HG03159 (cell line): ENCODE data around the gene HEATR9.
A peak's percentile ranks its signal among the peaks of the same experiment; 100 is the strongest.

Experiments
- ATAC-seq: cut with Tn5 transposase; IDR thresholded peaks from one replicate; pipeline ENCODE4 v1.9.1; 2021; ENCODE audit warnings: mild to moderate bottlenecking, moderate library complexity; ENCODE audit not compliant: unreplicated experiment

Gene HEATR9

DNA sequence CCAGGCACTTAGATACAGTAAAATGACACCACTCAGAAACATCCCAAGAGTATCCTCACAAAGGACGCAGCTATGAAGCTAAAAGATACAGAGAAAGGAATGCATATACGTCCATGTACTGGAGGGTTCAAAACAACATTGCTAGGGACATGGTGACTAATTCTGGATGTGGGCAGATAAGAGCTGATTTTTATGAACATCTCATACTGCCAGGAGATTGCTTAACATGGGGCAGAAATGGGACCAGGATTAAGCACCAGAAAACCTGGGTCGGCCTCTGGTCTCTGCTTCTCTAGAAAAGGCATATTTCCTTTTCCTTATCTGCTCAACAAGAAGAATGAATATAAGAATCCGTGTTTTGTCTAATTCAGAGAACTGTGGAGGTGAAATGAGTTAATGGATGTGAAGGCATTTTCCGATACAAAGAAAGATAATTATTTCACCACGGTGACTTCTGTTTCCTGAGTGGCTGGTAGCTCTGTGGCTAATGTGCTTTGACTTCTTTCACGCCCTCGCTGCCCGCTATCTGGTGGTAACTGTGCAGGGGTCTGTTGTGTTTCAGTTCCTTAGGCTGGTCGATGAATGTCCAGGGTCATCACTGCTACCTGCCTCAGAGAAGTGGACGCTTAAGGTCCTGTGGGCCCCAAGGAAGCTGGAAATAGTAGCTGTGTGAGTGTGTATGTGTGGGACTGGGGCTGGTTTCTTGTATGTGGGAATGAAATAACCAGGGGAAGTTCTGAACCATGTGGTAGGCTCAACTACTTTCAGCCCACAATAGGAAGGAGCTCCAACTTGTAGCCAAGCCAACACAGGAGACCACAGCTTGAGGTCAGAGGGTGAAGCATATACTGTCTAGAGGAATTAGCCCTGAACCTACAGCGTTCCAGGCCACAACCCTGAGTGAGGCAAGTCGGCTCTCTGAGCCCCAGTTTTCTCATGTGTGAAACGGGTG lies 27.2 kb upstream of the HEATR9 start:
- ATAC-seq, result no peak

DNA sequence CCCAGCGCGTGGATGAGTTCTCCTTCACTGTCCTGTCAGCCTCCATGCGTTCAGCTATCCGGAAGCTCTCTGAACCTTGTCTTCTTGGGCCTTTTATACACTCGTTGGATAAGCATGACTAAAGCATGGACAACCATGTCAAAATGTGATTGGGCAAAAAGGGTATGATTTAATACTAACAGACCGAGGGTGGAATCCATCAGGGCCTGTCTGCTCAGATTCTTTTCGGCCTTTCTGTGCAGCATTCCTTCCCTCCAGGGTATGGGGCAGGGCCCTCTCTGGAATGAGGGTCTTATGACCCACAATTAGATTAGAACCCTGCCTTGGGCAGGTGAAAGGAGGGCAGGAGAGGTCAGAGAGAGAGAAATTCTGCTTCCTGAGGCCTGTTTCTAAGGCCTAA lies 25.5 kb upstream of the HEATR9 start:
- ATAC-seq, result no peak

DNA sequence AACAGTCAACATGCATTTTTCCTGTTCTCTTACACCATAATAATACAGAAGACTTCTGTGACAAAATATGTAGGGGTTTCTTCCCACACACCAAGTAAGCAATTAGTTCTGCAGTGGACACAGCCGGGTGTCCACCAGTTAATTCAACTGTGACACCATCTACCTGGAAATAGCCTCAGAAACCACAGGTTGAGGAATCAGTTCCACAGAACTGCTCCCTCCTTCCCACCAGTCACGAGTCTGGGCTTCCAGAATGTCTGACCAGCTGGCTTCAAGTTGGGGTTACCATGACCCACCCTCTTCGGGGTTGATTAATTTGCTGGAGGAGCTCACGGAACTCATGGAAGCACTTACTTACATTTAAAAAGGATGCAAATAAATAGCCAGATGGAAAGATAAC lies 25.1 kb upstream of the HEATR9 start:
- no peak for ATAC-seq

DNA sequence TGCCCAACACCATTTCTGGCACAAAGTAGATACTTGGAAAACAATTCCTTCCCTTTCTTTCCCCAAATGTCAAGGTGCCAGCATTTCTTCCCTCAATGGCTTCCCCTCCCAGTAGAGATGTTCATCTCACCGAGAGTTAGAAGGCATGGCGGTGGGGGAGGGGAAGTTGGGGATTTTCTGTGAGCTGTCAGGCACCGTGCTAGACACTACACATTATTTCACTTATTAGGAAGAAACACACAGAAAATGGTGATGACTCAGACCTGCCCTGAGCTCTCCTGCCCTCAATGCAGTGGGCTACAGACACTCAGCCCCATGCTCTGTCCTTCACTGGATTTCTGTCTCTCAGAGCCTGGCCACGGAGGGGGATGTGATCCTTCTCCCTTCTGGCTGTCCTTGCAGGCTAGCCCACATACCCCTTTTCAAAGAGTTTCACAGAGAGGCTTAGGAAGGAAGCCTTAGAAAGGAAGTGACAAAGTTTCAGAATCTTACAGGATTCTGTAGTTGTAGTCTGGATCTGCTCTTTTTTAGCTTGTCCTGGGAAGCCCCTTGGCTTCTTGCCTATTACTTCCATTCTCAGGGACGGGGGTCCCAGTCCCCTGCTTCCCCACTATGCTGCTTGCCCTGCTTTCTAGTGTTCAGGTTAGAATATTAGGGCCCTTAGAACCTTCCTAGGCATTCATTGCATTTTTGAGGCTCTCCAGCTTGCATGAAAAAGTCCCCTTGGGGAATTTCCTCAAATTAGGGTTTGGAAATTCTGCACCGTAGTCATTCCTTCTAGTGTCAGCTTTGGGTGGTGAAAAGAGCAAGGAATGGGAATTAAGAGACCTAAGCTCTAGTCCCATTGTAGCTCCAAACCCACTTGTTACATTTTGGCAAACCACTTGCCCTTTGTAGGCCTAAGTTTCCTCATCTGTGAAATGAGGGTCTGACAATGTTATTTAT lies 23.7 kb upstream of the HEATR9 start:
- no peak for ATAC-seq

DNA sequence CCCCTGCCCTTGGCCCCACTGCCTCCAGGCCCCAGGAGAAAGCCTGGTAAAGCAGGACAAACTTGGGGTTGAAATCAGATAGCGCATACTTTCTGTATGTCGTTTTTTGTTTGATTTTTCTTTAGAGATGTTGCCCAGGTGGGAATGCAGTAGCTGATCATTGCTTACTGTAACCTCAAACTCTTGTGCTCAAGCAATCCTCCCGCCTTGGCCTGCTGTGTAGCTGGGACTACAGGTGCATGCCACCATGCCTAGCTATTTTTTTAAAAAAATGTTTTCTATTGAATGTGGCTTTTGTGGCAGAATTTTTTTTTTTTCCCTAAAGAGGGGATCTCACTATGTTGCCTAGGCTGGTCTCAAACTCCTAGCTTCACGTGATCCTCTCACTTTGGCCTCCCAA lies 22.6 kb upstream of the HEATR9 start:
- no peak for ATAC-seq

DNA sequence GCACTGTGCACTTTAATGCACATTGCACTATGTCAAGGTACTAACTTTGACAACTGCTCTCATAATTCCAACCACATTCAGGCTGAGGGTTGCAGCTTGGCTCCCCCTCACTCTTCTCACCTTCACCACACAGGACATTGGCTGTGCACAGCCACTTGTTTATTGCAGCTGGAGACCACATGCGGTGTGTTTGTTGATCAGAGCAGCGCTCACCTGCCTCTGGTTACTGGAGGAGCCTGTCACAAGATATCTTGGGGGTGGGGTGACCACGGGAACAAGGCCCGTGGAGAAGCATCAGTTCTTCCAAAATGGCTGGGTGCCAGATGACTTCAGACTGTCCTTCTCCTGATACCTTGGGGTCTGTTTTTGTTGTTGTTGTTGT lies 22.1 kb upstream of the HEATR9 start:
- no peak for ATAC-seq

DNA sequence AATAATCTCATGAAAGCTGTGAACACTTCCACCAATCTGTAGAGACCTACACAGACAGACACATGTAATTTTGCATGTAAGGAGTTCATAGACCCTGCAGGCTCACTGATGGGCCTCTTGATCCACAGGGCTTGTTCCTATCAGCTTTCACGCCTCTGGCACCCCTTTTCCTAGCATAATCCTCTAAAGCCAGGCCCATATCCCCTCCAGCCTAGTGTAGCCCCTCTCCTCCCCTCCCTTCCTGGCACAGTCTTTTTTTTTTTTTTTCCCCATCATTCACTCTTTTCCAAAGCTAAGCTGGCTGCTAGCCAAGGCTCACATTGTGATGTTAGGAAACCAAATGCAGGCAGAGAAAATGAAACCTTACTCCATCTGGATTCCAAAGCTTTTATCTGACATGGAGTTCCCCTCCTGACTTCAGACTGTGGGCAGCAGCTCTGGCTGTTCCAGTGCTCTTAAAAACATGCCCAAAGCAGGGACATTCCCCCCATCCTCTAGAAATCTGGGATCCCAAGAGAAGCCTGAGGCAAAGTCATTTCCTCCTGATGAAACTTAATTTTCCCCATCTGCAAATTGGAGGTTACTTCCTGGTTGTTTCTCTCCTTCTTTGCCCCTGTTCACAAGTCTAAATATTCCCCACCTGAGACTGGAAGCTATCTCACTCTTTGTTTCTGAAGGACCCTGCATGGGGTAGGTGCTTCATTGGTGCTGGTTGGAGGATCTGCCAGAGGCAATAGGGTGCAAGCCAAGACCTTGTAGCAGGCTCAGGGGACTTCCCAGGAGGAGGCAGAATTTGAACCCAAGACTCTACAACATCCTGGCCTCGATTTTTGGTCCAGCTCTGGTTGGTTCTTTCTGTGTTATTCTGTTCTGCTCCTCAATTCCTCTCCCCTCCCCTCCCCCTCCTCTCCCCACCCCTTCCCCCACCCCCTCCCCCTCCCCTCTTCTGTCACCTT lies 21.4 kb upstream of the HEATR9 start:
- no peak for ATAC-seq

DNA sequence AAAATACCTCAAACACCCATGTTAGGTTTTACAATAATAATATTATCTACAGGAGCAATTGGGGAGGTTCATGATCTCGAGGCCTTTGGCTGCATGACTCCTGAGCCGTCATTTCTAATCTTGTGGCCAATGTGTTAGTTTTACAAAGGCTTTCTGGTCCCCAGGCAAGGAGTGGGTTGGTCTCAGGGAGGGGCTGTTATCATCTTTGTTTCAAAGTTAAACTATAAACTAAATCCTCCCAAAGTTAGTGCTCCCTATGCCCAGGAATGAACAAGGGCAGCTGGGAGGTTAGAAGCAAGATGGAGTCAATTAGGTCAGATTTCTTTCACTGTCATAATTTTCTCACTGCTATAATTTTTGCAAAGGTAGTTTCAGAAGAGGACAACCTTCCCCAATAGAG lies 20.6 kb upstream of the HEATR9 start:
- no peak for ATAC-seq

DNA sequence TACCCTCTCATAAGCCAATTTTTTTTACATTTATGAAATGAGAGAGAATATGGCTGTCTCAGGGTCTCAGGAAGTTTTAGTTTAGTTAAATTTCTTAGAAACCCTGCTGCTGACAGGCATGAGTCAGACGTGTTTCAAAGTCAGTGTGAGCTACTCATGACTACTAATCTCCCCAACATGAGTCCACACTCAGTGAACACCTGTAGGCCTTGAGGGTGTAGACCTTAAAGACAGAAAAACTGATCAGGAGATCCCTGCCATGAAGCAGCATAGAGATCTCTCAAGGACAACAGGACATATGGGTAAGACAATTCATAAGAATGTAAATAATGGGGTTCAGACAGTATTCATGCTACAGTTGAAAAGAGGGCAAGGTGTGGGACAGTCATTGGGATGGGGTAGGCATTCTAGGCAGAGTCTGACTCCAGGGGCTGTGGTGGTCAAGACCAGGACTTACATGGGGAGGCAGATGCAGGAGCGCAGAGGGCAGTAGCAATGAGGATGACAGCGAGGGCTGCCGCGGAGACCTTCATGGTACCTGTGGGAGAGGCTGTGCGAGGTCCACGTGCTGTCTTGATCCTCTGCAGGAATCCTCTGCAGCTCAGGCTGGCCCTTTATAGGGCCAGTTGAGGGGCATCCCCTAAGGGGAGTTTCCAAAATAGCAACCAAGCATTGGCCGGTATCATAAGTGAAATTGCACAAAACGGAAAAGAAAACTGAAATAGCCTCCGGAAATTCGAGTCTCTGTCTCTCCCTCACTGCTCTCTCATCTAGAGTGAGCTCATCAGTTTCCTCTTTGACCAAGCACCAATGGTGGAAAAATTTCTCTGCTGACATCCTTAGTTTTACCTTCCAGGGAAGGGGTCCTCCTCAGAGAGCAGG lies 11.3 kb upstream of the HEATR9 start, which contains the start of gene CCL5:
Gene CCL5, minus strand, starts transcription at position 588 of the 882 bp plus-strand sequence.
- peak; percentile 80 for ATAC-seq

DNA sequence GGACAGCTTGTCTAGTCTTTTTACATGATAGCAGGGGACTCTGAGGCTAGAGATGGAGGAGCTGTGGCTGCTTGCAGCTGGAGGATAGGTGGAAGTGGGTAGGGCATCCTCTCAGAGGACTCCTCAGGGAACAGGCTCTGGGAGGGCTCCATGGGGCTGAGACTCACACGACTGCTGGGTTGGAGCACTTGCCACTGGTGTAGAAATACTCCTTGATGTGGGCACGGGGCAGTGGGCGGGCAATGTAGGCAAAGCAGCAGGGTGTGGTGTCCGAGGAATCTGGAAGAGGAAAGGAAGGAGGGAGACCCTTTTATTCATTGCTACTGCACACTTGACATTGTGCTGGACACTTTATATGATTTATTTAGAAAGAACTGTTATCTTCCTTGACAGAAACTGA lies 9.7 kb upstream of the HEATR9 start:
- ATAC-seq, result no peak

DNA sequence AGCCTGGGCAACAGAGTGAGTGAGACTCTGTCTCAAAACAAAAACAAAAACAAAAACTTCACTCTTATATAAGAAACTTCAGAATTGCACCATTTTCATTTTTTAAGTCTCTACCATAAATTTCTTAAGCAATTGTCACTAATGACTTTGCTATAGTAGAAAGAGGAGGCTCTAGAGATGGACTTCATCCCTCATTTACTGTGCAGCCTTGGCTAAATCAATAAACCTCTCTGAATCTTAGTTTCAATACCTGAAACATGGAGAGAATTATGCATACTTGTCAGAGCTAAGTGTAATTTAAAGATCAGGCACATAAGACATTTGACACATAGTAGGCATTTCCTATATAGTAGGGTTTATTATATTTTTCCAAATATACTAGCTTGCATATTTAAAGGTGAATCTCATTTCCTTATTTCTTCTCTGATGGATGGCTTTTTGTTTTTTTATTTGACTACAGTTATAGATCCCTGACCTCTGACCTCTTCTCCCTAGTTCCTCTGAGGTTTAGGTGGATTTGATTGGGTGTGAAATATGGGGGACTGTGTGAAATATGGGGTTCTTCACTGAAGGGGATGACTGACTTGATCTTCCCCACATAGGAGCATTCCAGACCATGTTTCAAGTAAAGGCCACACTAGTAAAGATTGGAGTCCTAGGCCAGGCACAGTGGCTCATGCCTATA lies 8.8 kb upstream of the HEATR9 start:
- ATAC-seq, result no peak

DNA sequence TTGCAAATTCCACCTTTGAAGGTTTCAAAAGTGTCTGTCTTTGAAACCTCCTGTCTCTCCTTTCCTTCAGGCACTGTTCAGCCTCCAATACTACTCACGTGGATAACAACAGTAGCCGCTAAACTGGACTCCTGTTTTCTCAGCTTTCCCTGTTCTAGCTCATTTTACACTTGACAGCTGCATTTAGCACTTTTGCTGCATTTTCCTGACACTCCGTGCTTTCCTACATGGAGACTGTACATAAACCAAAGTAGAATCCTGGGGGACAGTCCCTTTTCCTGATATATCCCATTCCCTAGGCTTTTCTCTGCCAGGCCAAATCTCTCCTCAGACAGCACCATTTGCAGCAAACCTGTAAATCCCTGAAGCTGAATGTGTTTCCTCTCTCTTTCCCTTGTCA lies 7.8 kb upstream of the HEATR9 start:
- no peak for ATAC-seq

DNA sequence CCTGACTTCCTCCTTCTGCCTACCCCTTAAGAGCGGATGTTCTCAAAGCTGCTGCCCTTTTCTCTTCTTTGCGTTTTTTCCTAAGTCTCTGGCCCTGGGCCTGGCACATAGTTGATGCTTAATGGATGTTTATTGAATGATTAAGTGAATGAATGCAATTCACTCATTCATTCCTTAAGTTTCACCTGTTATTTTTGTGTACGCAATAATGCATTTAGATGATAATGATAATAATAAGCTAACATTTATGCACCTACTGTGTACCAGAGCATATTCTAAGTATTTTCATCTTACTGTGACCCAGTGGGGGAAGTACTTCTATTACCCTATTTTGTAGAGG lies 7.1 kb upstream of the HEATR9 start:
- no peak for ATAC-seq

DNA sequence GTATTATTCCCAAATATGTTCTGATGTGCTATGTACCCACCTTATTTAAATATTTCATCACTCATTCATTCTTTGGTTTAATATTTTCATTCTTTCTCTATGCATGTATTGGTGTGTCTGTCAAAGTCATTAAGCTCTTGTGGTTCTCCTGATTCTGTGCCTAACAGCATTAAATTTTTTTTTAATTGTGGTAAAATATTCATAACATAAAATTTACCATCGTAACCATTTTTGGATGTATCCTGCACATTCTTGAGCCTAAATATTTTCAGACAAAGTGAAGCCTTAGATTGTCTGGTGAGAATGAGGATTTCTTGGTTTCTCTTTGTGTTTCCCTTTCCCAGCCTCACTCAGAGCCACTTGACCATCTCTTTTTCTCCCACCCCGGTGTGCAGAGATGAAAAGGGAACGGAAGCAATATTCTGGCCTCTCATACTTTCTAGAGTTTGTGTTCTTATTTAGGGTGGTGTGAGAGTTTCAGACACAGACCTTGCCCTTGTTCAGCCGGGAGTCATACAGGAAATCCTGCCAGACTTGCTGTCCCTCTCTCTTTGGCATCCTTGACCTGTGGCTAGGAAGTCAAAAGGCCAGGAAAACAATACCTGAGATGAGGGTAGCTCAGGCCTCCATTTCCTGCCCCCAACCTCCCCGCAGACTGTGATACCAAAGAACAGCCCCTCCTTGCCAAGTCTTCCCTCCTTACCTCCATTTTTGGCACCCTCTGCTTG lies 6.5 kb upstream of the HEATR9 start:
- ATAC-seq, result no peak

DNA sequence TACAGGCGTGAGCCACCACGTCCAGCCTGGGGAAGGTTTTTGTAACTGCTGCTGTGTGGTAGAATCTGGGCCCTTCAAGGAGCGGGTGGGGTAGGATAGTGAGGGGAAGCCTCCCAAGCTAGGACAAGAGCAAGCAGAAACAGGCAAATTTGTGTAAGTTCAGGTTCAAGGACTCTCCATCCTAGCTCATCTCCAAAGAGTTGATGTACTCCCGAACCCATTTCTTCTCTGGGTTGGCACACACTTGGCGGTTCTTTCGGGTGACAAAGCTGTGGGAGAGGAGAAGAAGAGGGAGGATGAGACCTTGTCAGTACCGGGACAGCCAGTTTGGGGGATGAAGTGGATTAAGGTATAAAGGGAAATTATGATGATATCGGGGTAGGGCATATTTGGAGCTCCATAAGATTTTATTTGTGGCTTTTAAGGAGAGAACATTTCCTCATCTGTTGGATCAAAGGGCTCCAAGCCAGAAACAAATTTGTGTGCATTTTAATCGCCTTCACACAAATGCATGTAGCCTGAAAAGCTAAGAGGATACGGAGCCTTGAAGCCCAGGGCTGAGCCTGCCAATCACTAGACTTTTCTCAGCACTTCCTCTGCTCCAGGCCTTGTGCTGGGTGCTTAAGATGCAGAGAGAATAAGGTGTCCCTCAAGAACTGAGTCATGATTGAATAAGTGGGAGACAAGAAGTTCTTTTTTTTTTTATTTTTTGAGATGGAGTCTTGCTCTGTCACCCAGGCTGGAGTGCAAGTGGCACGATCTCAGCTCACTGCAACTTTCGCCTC lies 3.7 kb upstream of the HEATR9 start:
- ATAC-seq, result no peak

DNA sequence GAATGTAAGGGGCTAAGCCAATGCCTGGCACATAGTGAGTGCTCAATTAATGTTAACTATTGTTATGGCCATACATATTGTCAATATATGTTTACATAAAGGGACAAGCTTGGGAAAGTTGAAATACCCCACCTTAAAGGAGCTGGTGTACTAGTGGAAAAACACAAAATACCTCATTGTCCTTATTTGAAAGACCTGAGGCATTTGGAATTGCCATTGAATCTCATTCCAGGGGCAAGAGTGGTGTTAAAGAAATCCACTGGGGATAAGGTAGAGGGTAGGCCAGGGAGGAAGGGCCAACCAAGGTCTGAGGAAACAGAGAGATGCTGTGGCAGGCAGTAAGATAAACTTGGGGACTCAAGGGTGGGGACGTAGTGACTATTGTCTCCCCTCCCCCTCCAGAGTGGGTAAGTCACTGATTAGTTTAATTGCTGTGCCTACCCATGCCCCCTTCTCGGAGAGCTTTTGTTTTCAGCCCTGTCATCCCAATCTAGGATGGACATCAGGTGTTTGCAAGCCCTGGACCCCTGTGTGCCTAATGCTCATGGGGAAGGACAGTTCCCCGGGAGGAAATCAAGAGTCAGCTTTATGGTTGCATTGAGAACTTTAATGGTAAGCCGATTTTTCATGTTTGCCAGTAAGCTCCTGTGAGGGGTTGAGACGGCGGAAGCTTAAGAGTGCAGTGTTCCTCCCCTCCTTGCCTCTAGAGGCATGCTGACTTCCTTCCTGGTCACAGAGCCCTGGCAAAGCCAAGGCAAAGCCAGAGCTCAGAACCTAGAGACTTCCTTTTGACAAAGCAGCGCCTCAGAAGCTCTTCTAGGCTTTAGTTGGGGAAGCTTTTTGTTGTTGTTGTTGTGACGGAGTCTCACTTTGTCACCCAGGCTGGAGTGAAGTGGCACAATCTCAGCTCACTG lies 2.5 kb upstream of the HEATR9 start:
- ATAC-seq, result no peak

DNA sequence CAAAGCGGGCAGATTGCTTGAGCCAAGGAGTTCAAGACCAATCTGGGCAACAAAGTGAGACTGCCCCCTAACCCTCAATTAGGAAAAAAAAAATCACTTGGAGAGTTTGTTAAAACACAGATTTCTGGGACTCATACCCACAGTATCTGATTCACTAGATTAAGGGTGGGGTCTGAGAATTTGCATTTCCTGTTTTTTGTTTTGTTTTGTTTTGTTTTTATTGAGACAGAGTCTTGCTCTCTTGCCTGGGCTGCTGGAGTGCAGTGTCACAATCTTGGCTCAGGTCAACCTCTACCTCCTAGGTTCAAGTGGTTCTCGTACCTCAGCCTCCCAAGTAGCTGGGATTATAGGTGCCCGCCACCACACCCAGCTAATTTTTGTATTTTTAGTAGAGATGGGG lies 1.1 kb downstream of the HEATR9 start:
- ATAC-seq, result no peak
